ENCODE measurements around the gene TRIP12.

DNA sequence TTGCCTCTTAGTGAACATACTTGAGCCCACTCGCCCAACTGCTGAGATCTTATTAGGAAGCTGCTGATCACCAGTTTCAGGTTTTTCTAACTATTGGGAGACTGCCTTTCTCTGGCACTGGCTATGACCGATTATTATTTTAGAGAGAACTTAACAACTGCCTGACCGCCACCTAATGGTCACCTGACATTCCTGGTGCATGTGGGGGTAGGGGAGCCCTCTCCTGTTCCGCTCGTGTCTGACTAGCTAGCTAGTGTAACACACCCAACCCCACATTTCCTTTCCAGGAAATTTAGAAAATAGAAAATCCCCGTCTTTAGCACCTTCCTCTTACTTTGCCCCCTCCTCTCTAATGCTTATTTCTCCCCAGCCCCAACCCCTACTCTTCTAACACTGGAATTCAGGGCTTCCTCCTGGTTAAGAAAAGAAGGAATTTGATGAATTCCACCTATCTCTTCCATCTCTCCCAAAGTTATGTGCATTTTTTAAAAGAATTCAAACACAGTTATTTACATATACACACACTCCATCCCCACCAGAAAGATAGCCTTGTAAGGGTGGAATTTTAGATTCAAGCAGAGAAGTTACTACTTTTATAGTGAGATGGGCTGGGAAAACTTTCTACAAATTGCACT, 188.1 kb downstream of the TRIP12 start:
- no peak for TF ChIP-seq EZH2phosphoT487 (IDR thresholded peaks at IDR 0.05; ENCODE audit: borderline replicate concordance, low read length)
- TF ChIP-seq, protein P1, sequence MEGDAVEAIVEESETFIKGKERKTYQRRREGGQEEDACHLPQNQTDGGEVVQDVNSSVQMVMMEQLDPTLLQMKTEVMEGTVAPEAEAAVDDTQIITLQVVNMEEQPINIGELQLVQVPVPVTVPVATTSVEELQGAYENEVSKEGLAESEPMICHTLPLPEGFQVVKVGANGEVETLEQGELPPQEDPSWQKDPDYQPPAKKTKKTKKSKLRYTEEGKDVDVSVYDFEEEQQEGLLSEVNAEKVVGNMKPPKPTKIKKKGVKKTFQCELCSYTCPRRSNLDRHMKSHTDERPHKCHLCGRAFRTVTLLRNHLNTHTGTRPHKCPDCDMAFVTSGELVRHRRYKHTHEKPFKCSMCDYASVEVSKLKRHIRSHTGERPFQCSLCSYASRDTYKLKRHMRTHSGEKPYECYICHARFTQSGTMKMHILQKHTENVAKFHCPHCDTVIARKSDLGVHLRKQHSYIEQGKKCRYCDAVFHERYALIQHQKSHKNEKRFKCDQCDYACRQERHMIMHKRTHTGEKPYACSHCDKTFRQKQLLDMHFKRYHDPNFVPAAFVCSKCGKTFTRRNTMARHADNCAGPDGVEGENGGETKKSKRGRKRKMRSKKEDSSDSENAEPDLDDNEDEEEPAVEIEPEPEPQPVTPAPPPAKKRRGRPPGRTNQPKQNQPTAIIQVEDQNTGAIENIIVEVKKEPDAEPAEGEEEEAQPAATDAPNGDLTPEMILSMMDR (IDR thresholded peaks at IDR 0.05; ENCODE audit: low read depth, low read length, poor library complexity, severe bottlenecking) = no peak
